ENCODE measurements around the gene UBE2G2. TPM values are rescaled to one million over a fixed set of nuclear protein-coding genes. Genes with fewer than 3 reads are reported as not detected.

UBE2G2 gene
- total RNA-seq, 1 donor from 2014 or later, result 92.2 TPM

DNA sequence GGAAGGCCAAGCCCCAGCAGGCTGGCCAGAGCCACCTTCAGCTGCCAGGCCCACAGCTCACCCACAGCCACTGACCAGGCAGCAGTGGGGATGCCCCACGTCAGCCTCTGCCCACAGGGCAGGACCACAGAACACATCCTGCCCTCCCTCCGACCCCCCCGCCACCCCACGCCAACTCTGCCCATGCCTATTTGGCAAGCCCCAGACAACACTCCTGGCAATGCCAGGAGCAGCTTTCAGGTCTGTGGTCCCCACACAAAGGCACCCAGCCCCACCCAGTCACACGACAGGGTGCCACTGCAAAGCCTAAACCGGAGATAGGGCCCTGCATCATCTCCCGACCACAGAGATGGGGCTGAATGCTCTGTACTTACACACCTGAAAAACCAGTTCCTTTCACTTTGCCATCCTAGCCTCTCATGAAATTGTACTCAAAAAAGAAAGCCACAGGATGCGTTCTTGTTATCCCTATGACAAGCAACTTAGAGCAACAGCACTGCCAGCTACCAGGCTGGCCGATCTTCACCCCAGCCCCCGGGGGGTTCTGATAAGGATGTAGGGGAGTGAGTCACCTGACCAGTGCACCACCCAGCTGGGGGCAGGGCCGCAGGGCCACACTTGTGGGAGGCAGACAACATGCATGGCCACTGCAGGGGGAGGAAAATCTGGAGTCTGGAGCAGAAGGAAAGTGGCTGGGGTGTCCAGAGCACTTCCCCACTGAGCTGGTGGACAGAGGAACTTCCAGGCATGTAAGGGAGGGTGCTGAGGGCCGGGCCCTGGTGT, 36.2 kb downstream of the UBE2G2 start:
- DNase-seq (ENCODE audit: low spot score), result peak; percentile 13

DNA sequence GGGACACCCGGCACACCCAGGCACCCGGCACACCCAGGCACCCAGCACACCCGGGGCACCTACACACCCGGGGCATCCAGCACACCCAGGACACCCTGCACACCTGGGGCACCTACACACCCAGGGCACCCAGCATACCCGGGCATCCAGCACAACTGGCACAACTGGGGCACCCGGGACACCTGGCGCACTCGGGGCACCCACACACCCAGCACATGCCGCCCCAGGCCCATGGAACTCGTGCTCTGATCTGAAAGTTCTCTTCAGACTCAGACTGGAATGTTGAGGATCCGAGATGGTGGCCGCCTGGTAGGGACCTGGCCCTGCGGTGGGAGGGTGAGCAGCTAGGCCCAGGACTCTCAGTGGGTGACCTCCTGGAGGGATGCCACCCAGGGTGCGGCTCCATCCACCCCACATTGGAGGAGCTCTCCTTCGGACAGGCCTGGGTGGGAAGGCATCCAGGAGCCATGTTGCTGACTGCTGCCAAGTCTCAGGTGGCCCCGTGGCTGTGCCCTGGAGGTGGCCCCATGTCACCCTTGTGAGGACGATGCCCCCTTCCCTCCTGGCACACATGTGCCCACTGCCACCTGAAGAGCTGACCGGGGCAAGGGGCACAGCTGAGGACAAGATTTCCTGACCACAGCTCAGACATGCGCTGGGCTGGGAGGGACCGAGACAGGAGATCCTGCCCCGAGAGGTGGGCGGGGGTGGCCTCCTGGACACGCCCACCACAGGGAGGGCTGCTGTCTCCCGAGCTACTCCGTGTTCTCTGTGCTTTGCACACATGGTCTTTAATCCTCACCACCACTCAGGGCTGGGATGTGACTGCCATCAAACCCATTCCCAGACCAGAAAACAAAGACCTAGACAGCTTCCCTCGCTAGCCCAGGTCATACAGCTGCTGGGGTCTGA, 37.0 kb downstream of the UBE2G2 start:
- DNase-seq (ENCODE audit: low spot score), result no peak

DNA sequence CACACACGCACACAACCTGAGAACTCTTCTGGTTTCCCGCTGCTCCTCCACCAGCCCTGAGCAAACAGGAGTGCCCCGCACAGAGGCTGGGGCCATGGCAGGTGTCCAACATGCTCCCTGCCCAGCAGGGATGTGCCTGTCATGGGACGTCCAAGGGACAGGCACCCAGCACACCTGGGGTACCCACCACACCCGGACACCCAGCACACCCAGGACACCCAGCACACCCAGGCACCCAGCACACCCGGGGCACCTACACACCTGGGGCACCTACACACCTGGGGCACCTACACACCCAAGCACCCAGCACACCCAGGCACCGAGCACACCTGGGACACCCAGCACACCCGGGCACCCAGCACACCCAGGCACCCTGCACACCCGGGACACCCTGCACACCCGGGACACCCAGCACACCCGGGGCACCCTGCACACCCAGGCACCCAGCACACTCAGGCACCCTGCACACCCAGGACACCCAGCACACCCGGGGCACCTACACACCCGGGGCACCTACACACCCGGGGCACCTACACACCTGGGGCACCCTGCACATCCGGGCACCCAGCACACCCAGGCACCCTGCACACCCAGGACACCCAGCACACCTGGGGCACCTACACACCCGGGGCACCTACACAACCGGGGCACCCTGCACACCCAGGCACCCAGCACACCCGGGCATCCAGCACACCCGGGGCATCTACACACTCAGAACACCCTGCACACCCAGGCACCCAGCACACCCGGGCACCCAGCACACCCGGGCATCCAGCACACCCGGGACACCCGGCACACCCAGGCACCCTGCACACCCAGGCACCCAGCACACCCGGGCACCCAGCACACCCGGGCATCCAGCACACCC, 37.9 kb downstream of the UBE2G2 start:
- DNase-seq (ENCODE audit: low spot score), result no peak

DNA sequence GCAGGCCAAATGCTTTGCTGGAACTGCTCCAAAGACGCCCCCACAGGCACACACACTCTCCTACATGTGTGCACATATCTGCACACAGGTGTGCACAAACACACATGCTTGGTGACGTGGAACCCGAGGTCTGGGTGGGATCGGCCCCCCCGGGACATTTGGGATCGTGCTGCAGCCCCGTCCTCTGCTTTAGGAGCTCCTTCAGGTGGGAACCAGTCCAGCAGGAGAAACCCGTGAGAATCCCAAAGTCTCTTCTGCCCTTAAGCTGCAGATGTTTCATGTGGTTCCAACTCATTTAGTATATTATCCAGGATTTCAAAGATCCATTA, 38.6 kb downstream of the UBE2G2 start:
- no peak for DNase-seq (ENCODE audit: low spot score)

DNA sequence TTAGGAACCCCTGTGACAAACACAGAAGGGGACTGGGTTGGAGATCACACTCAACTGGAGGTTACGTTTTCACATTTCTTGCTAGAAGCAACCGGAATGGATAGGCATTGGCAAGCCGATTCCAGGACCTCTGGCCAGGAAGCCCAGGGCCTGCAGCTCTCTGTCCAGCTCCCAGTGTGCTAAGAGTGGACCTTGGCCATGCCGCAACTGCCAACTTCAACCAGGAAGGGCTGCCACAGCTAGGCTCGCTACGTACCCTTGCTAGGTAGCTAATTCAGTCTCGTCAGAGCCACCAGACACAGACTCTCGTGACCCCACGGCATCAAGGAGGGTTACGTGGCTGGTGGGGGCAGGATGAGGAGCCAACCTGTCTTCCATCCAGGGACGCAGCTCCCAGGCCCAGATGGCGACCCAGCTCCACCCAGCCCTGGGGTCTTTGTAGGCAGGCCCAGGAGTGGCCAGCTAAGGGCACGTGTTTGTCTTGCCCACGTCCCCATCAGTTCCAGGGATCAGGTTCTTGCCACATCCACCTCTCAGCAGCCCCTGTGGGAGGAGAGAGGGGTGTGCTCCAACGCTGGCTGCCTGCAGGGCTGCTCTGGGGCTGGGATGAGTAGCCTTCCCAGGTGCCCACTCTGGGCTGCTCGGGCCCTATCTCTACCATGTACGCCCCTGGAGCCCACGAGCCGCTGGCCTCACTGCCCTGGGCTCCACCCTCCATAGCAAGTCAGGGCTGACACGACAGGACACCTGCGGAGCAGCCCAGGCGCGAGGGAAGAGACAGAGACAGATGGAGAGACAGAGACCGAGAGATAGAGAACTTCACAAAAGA, 39.2 kb downstream of the UBE2G2 start:
- DNase-seq (ENCODE audit: low spot score), result no peak

DNA sequence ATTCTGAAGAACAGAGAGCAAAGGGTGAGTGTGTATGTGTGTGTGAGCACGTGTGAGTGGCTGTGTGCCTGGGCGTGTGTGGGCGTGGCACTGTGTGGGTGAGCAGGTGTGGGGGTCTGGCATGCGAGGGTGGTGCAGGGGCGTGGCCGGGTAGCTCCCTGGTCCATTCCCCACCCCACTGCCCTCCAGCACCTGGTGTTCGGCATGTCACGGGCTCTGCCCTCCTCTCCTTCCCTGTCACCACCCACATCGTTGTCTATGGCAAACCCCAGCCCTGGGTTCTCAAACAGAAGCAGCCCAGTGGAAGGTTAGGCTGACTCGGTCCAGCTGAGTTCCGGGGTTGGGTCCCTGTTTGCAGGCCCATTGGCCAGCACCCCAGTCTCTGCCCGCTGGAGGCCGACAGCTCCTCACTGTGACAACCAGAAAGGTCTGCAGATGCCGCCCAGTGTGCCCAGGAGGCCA, 39.8 kb downstream of the UBE2G2 start:
- no peak for DNase-seq (ENCODE audit: low spot score)

DNA sequence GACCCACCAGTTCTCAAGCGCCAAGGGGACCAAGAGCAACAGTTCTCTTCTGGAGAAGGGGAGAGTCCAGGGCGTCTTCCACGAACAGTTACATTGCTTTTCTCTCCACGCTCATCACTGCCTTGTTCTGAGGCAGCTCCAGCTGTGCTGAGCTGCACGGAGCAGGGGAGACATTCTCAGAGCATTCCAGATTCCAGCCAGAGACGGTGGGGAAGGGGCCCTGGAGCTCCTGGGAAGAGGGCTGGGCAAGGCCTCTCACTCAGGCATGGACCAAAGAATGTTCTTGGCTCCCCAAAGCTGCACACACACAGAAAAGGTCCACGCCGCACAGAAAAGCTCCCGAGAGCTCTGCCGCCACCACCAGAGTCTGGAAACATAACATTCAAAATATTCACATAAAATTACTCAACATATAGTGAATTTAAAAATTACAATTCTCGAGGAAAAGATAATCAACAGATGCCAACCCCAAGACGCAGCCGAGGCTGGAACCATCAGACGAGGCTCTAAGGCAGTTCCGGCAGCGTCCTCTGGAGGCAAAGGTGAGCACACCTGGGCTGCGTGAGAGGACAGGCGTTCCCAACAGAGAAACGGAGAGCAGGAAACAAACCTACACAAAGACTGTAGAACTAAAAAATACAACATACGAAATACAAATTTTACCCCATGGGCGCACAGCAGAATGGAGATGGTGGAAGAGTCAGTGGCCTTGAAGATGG, 40.5 kb downstream of the UBE2G2 start:
- peak; percentile 17 for DNase-seq (ENCODE audit: low spot score)

DNA sequence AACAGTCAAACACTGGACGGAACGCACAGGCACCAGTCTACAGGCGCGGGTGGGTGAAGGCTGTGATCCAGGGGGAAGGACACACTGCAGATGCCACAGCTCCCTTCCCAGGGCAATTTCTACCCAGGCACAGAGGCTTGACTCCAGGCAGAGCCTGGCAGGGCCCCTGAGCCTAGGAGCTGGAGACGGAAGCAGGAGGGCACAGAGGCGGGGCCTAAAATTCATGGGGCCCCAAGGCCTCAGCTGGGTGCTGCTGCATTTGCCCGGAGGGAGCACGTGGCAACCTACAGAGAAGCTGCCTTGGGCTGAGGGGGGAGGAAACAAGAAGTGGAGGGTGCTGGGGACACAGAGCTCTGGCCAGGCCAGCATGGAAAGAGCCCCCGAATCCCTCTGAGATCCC, 41.2 kb downstream of the UBE2G2 start:
- DNase-seq (ENCODE audit: low spot score), result no peak

DNA sequence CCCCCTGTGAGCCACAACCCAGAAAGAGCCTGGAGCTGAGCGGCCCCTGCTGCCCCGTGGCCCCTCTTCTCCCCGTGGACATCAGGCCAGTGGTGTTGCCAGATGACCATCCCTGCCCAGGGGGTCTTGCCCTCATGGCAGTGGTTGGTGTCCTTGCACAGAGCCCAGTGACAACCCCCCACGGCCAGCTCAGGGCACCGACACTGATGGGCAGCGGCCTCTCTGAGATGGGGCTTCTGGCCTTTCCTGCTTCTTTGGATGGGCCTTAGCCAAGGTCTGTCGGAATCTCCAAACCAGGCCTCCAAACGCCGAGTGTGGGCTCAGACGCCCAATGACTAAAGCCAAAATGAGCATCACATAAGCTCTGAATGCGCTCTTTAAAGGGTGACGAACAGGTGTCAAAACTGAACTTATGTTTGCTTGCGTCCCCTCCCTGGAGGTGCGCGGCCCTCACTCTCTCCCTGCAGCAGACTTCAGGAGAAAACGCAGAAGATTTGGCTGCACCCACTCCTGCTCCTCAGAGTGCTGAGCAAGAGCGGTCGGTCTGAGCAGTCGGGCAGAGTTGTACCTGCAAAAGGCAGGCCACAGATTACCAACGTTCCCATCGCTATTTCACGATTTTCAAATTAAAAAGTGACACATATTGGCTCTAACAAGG, 41.9 kb downstream of the UBE2G2 start:
- no peak for DNase-seq (ENCODE audit: low spot score)

DNA sequence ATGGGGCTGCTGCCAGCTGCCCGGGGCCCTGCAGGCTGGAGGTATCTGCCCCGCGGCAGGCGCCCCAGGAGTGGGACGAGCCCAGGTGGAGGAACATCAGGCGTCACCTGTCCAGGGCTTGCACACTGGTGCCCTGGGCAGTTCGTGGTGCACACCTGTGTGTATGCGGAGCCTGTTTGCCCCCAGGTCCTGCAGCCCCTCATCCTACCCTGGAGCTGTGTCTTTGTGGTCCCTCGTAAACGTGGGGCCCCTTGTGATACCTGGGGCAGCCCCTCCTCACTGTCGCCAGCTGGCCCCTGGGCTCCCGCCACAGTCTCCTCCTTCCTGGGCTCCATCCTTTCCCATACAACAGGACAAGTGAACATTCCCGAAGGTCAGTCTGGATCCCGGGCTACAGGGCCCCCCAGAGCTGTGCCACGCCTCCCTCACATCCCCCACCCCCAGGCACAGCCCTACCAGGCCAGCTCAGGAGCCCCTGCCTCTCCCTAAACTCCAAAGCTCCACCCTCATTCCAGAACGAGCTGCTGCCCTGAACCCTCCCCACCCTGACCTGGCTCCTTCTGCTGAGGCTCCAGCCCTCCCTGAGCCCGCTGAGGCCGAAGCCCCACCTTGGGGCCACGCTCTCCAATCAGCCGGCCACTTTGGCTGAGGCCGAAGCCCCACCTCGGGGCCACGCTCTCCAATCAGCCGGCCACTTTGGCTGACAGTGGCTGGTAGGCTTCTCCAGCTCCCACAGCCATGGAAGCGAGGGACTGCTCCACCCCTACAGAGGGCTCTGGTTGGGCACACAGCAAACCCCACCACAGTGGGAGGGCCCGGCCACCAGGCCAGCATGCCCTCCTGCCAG, 42.6 kb downstream of the UBE2G2 start:
- DNase-seq (ENCODE audit: low spot score), result no peak

DNA sequence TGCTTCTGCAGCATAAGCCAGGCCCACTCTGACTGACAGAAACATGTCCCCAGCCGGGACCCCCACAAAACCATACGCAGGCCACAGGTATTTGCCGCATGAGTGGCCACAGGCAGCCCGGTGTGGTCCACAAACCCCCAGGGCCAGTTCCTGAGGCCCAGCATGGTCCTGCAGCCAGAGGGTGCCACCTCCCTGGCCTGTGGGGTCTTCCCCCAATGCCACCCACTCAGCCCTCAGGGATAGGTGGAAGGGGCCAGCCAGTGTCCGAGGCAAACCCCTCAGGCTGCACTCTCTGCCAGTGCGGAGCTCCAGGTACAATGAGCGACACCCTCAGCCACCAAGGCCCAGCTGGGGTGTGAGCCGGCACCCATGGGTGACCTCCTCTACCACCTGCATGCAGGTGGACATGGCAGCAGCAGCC, 43.5 kb downstream of the UBE2G2 start:
- DNase-seq (ENCODE audit: low spot score), result no peak

DNA sequence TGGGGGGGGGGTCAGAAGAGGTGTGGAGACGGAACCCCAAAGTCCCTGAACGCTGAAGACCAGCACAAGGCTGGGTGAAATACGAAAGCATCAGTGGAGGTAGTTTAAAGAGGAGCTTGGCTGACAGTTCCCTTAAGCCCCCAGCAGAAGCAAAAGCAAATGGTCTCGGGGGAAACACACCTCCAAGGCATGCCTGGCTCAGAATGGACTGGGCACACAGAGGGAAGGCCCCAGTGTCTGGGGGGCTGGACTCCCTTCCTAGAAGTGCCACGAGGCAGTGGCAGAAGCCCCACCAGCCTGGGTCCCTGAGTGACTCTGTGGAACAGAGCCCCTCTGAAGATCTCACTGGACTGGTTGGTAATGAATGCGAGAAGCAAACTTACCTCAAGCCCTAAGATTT, 43.9 kb downstream of the UBE2G2 start:
- DNase-seq (ENCODE audit: low spot score), result no peak

DNA sequence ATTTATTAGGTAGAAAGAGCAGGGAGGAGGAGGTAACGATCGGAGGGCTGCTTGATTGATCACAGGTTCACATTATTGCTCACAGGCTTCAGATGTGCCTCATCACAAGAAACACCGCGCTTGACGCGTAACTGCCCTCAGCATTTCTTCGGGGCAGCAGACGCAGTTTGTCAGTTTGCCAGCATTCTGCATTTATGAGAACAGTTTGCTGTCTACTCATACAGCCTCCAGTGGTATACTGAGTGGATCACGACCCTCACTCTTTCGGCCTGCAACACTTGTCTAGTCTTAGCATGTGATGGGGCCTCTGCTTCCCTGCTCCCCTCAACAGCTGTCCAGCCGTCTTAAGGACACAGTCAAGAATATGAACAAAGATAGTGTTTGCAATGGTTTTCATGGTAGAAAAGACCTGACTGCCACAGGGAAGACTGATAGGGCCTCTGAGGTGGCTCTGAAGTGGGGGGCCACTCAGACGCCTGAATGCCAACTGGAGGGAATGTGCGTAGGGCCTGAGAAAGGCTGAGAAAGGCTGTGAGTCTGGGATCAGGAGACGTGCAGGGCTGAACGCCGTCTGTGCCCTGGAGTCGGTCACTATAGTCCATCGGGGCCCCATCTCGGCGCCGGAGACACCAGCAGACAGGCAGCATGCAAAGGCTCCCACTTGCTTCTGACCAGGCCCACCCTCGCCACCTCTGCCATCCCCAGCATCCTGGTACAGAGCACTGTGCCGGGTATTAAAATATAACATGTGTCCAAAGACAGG, 45.0 kb downstream of the UBE2G2 start:
- DNase-seq (ENCODE audit: low spot score), result no peak

DNA sequence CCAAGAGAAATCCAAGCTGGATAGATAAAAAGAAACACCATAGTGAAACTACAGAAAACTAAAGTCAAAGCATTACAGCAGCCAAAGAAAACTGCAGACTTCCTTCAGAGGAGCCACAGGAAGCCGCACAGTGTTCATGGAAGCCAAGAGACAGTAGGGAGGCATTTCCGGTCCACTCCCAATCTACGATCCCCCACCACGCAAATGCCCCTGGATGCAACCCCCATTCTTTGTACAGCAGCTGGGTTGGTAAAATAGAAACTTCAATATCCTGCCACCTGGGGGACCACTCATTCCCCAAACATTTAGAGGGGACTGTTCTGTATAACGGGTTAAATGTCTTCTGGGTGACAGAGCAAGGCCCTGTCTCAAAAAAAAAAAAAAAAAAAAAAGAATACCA, 46.4 kb downstream of the UBE2G2 start:
- no peak for DNase-seq (ENCODE audit: low spot score)

DNA sequence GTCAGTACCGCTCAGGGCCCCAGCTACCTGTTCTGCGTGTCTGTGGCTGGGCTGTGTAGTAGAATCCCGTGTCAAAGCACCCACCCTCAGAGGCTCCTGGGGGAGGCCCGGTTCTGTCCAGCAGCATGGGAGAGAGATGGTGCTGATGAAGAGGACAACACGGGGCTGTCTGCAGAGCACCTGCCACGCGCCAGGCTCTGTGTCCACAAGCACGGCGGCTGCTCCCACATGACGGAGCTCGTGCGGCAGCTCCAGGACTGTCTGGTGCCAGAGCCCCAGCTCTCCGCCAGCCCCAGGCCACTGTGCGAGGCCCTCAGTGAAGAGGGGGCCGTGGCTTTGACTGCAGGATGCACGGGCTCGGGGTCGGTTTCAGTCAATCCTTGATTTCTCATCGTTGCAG, 48.3 kb downstream of the UBE2G2 start:
- DNase-seq (ENCODE audit: low spot score), result no peak

DNA sequence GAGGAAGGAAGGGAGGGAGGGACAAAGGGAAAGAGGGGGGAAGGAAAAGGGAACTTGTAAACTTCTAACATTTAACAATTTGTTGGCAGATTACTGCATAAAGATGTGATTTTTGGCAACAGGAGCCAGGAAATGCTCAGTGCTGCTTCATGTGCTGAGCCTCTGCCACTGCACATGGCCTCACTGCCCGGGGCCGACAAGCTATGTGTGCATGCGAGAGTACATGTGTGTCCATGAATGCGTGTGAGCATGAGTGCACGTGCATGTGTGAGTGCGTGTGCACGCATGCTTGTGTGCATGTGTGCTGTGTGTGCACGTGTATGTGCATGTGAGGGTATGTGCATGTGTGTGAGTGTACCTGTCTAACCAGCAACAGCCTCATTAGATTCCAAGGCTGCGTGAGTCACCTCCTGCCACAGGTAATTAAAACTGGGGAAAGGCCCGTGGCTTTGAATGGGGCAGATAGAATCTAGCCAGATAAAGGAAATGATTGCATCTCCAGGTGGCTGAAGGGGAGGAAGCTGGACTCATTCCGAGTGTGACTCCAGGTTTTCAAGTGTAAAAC, 48.9 kb downstream of the UBE2G2 start:
- DNase-seq (ENCODE audit: low spot score), result no peak

DNA sequence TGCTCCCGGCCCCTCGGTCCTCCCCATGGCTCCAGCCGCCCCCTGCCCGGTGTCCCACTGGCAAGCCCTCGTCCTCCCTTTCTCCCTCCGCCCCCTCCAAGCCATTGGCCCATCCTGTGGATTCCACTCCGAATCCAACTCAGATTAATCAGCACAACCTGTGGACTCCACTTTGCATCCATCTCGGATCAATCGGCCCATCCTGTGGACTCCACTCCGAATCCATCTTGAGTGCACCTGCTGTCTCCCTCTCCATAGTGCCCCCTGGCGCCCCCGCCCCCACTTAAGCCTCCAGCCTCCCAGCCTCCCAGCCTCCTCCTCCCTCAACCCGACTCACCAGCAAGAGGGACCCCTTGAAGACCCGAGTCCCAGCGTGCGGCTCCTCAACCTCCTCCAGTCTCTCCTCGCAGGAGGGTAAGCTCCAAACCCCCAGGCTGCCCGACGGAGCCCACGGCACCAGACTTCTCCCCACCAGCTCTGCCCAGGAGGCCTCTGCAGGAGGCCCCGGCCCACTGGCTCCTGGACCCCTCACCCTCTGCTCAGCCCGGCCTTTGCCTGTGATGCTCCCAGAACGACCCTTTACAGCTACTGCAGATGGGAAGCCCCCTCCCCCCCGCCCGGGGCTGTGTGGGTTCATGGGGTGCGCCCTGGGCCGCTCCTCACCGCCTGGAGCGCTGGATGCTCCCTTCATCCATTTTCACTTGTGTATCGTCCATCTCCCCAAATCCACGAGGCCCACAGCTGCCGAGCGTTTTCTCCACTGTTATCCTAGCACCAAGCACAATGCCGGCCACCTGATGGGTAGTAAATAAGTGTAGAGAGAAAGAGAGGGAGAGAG, 49.6 kb downstream of the UBE2G2 start:
- no peak for DNase-seq (ENCODE audit: low spot score)

Data from umbilical cord (tissue), 2 donors.